Stomach smooth muscle (tissue), 2 donors: ENCODE measurements around the gene PSKH1.

ENCODE experiments used
- H3K27ac ChIP-seq: one replicate; pipeline ENCODE4 v1.7.0; 2013; ENCODE audit warnings: mild to moderate bottlenecking, low read length, inconsistent platforms
- H3K27me3 ChIP-seq, 2 donors: one replicate each; pipeline ENCODE4 v1.7.0; 2013; ENCODE audit warnings: low read length in 2 of 2; ENCODE audit not compliant: insufficient read depth in 2 of 2, control insufficient read depth in 1 of 2
- H3K36me3 ChIP-seq, 2 donors: one replicate each; pipeline ENCODE4 v1.7.0; 2013; ENCODE audit warnings: low read length in 2 of 2; ENCODE audit not compliant: control insufficient read depth in 2 of 2, insufficient read depth in 2 of 2
- H3K4me1 ChIP-seq: one replicate; pipeline ENCODE4 v1.7.0; 2013; ENCODE audit warnings: low read length; ENCODE audit not compliant: control insufficient read depth, insufficient read depth
- H3K4me3 ChIP-seq, 2 donors: one replicate each; pipeline ENCODE4 v1.7.0; 2013; ENCODE audit warnings: low read length in 2 of 2
- H3K9ac ChIP-seq, 2 donors: one replicate each; pipeline ENCODE4 v1.7.0; 2013; ENCODE audit warnings: low read length in 2 of 2, mild to moderate bottlenecking in 1 of 2
- H3K9me3 ChIP-seq, 2 donors: one replicate each; pipeline ENCODE4 v1.7.0; 2013; ENCODE audit warnings: low read length in 2 of 2; ENCODE audit not compliant: control insufficient read depth in 2 of 2
- donor health status: healthy.
- donor health status: Pancreatic carcinoma.

The PSKH1 gene

DNA sequence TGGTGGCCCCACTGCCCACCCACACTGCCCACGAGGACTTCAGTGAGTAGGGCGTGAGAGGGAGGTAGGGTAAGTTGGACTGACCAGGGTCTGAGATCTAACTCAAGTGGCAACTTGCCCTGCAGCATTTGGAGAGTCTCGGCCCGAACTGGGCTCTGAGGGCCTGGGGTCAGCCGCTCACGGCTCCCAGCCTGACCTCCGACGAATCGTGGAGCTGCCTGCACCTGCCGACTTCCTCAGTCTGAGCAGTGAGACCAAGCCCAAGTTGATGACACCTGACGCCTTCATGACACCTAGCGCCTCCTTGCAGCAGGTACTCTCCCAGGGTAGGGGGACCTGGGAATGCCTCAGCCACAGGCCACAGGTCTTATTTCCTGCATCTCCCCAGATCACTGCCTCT lies 13.6 kb upstream of the PSKH1 start:
- Histone ChIP-seq H3K27ac (no peak overlapping the region), H3K27me3 (no peaks in the 10 kb centered on the region), H3K36me3 (peaks cover 74 to 79% of the 10 kb centered on the region in 2 donors), H3K9me3 (no peaks in the 10 kb centered on the region), H3K4me1 (peaks cover 20% of the 10 kb centered on the region), H3K4me3 (no peak overlapping the region), H3K9ac (no peak overlapping the region)

DNA sequence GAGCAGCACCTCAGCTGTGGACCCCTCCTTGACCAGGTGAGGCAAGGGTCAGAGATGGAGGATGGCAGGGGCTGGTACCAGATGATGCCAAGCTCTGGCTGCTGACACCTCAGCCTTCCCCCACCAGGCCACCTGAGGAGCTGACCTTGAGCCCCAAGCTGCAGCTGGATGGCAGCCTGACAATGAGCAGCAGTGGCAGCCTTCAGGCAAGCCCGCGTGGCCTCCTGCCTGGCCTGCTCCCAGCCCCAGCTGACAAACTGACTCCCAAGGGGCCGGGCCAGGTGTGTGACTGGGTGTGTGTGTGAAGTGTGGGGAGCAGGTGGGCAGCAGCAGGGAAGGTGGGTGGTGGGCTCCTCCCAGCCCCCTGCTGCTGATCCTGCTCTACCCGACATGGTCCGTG lies 13.1 kb upstream of the PSKH1 start:
- Histone ChIP-seq H3K27ac (no peak overlapping the region), H3K36me3 (peaks cover 74 to 79% of the 10 kb centered on the region in 2 donors), H3K4me3 (no peak overlapping the region), H3K27me3 (no peaks in the 10 kb centered on the region), H3K9ac (no peak overlapping the region), H3K4me1 (peaks cover 21% of the 10 kb centered on the region), H3K9me3 (no peaks in the 10 kb centered on the region)

DNA sequence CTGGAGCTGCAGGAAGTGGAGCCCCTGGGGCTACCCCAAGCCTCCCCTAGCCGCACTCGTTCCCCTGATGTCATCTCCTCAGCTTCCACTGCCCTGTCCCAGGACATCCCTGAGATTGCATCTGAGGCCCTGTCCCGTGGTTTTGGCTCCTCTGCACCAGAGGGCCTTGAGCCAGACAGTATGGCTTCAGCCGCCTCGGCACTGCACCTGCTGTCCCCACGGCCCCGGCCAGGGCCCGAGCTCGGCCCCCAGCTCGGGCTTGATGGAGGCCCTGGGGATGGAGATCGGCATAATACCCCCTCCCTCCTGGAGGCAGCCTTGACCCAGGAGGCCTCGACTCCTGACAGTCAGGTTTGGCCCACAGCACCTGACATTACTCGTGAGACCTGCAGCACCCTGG lies 12.5 kb upstream of the PSKH1 start:
- no peak overlapping the region for H3K27ac ChIP-seq
- H3K9me3 ChIP-seq, result no peaks in the 10 kb centered on the region
- H3K4me3 ChIP-seq, result no peak overlapping the region
- peaks cover 74 to 79% of the 10 kb centered on the region in 2 donors for H3K36me3 ChIP-seq
- peaks cover 18% of the 10 kb centered on the region for H3K4me1 ChIP-seq
- H3K27me3 ChIP-seq, result no peaks in the 10 kb centered on the region
- no peak overlapping the region for H3K9ac ChIP-seq

DNA sequence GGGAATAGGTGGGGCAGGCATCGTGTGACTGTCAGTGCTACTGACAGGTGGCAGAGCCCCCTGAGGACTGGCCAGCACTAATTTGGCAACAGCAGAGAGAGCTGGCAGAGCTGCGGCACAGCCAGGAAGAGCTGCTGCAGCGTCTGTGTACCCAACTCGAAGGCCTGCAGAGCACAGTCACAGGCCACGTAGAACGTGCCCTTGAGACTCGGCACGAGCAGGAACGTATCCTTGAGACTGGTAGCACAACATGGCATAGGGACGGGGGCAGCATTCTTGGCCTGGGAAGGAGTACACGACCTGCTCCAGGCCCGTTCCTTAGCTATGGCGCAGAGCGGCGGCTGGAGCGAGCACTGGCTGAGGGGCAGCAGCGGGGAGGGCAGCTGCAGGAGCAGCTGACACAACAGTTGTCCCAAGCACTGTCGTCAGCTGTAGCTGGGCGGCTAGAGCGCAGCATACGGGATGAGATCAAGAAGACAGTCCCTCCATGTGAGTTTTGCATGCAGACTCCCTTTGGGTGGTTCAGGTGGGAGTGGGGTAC lies 11.4 kb upstream of the PSKH1 start:
- no peak overlapping the region for H3K9ac ChIP-seq
- H3K4me1 ChIP-seq, result peaks cover 15% of the 10 kb centered on the region
- H3K4me3 ChIP-seq, result no peak overlapping the region
- H3K9me3 ChIP-seq, result no peaks in the 10 kb centered on the region
- H3K36me3 ChIP-seq, result peaks cover 69 to 70% of the 10 kb centered on the region in 2 donors
- no peak overlapping the region for H3K27ac ChIP-seq
- no peaks in the 10 kb centered on the region for H3K27me3 ChIP-seq

DNA sequence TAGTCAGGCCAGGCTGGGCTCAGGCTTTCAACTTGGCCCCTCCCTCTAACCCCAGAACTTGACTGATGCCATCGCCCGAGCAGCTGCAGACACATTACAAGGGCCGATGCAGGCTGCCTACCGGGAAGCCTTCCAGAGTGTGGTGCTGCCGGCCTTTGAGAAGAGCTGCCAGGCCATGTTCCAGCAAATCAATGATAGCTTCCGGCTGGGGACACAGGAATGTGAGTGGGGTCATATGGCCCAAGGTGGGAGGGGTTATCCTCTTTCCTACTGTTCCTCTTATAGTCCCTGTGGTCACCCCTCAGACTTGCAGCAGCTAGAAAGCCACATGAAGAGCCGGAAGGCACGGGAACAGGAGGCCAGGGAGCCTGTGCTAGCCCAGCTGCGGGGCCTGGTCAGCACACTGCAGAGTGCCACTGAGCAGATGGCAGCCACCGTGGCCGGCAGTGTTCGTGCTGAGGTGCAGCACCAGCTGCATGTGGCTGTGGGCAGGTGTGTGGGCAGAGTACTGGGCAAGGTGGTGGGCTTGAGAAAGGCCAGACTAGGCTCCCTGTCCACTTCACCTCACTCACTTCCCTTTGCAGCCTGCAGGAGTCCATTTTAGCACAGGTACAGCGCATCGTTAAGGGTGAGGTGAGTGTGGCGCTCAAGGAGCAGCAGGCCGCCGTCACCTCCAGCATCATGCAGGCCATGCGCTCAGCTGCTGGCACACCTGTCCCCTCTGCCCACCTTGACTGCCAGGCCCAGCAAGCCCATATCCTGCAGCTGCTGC lies 10.5 kb upstream of the PSKH1 start:
- H3K4me3 ChIP-seq, result no peak overlapping the region
- H3K27ac ChIP-seq, result no peak overlapping the region
- H3K4me1 ChIP-seq, result peaks cover 15% of the 10 kb centered on the region
- H3K9me3 ChIP-seq, result no peaks in the 10 kb centered on the region
- peaks cover 61% of the 10 kb centered on the region in 2 donors for H3K36me3 ChIP-seq
- H3K9ac ChIP-seq, result no peak overlapping the region
- H3K27me3 ChIP-seq, result no peaks in the 10 kb centered on the region

DNA sequence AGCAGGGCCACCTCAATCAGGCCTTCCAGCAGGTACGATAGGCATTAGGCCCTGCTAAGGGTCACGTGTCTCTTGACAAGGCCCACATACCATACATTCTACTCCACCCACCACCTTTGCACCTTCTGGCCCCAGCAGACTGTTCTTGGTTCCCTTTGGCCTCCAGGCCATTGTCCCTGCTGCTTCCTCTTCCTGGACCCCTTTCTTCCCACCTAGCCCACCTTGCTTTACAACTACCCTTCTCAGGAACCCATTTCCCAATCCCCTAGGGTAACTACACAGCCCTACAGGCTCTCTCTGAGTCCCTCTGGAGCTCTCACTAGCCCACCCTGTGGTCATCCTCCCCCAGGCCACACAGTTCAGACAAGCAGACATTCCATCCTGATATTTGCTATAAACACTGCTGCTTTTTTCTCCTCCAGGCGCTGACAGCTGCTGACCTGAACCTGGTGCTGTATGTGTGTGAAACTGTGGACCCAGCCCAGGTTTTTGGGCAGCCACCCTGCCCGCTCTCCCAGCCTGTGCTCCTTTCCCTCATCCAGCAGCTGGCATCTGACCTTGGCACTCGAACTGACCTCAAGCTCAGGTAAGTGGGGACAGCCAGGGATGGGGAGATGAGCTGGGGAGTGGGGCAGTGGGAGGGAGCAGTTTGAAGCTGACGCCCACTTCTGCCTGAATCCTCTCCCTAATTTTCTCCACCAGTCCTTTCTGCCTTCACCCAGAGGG lies 9.7 kb upstream of the PSKH1 start:
- H3K9ac ChIP-seq, result no peak overlapping the region

DNA sequence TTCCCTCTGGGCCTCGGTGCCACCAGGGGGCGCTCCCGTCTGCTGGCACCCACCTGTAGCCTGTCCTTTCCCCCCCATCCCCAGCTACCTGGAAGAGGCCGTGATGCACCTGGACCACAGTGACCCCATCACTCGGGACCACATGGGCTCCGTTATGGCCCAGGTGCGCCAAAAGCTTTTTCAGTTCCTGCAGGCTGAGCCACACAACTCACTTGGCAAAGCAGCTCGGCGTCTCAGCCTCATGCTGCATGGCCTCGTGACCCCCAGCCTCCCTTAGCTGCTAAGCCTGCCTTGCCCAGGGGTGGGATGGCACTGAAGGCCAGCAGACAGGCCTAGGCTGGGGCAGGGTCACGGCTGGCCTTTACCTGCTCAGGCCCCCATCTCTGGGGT lies 9.2 kb upstream of the PSKH1 start:
- Histone ChIP-seq H3K4me3 (no peak overlapping the region), H3K9me3 (no peaks in the 10 kb centered on the region), H3K4me1 (peaks cover 15% of the 10 kb centered on the region), H3K27ac (peak overlapping the region; percentile 41), H3K27me3 (no peaks in the 10 kb centered on the region), H3K36me3 (peaks cover 48% of the 10 kb centered on the region in 2 donors), H3K9ac (no peak overlapping the region)

More for the DNA sequence above, 9.7 kb upstream of the PSKH1 start:
- Histone ChIP-seq H3K27me3 (no peaks in the 10 kb centered on the region), H3K36me3 (peaks cover 54% of the 10 kb centered on the region in 2 donors), H3K4me3 (no peak overlapping the region), H3K9me3 (no peaks in the 10 kb centered on the region), H3K27ac (peak overlapping the region; percentile 41), H3K4me1 (peaks cover 15% of the 10 kb centered on the region)

DNA sequence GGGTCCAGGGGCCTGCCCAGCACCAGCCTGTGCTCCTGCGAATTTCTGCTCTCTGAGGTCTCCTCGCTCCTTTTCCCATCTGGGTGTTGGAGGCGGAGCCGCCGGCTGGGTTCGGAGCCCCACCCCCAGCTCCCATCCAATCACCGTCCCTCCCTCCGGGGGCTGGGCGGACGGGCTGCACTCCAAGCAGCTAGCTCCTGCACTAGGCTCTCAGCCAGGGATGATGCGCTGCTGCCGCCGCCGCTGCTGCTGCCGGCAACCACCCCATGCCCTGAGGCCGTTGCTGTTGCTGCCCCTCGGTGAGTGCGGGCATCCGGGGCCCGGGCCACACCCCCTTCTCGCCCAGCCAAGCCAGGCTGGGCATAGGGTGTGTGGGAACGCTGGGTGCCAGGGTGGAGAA lies 8.4 kb upstream of the PSKH1 start, which contains the start of gene NRN1L:
NRN1L (plus strand) TSS at position 202 of the 400 bp plus-strand sequence; CDS start at position 221, 19 bp downstream.
- H3K9ac ChIP-seq, result peak within 1 kb of the TSS in 1 of 2 donors; percentile 5

DNA sequence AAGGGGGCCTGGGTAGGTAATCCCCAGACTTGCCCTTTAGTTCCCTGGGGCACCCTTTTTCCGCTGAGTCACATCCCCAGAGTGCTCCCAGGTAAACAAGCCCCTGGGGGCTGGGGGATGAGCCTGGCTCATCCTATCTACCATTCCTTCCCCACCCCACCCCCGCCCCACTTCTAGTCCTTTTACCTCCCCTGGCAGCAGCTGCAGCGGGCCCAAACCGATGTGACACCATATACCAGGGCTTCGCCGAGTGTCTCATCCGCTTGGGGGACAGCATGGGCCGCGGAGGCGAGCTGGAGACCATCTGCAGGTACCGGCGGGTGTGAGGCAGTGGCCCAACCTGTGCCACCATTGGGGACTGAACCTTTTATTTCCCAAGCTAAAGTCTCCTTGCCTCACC lies 7.5 kb upstream of the PSKH1 start:
- Histone ChIP-seq H3K9me3 (no peaks in the 10 kb centered on the region), H3K4me1 (peaks cover 15% of the 10 kb centered on the region), H3K27ac (peak overlapping the region; percentile 41), H3K4me3 (no peak overlapping the region), H3K9ac (no peak overlapping the region), H3K27me3 (no peaks in the 10 kb centered on the region), H3K36me3 (peaks cover 31% of the 10 kb centered on the region in 2 donors)

More for the DNA sequence above, 8.4 kb upstream of the PSKH1 start, which contains the start of gene NRN1L:
- no peaks in the 10 kb centered on the region for H3K27me3 ChIP-seq
- peaks cover 15% of the 10 kb centered on the region for H3K4me1 ChIP-seq
- peak within 1 kb of the TSS; percentile 35 to 64 for H3K4me3 ChIP-seq
- peaks cover 40% of the 10 kb centered on the region in 2 donors for H3K36me3 ChIP-seq
- peak within 1 kb of the TSS; percentile 41 for H3K27ac ChIP-seq
- no peaks in the 10 kb centered on the region for H3K9me3 ChIP-seq

DNA sequence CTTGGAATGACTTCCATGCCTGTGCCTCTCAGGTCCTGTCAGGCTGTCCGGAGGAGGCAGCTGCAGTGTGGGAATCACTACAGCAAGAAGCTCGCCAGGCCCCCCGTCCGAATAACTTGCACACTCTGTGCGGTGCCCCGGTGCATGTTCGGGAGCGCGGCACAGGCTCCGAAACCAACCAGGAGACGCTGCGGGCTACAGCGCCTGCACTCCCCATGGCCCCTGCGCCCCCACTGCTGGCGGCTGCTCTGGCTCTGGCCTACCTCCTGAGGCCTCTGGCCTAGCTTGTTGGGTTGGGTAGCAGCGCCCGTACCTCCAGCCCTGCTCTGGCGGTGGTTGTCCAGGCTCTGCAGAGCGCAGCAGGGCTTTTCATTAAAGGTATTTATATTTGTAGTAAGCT lies 7.1 kb upstream of the PSKH1 start:
- Histone ChIP-seq H3K4me1 (peaks cover 15% of the 10 kb centered on the region), H3K36me3 (peaks cover 27% of the 10 kb centered on the region in 2 donors), H3K4me3 (no peak overlapping the region), H3K9me3 (no peaks in the 10 kb centered on the region), H3K27ac (no peak overlapping the region), H3K27me3 (no peaks in the 10 kb centered on the region), H3K9ac (no peak overlapping the region)
